Nephron progenitor cell (in vitro differentiated cells): ENCODE results near the gene CENPT.

ENCODE experiments used
- DNase-seq: peaks from one replicate; pipeline ENCODE4 v3.0.0; 2021
- H3K27ac Mint-ChIP-seq: 2 replicates; pipeline ENCODE4 v1.8.0; 2021; ENCODE audit warnings: mild to moderate bottlenecking, moderate library complexity, mixed read lengths
- H3K27me3 Mint-ChIP-seq: 2 replicates; pipeline ENCODE4 v1.8.0; 2021; ENCODE audit warnings: mild to moderate bottlenecking, low read depth, mixed read lengths; ENCODE audit not compliant: poor library complexity
- H3K36me3 Mint-ChIP-seq: 2 replicates; pipeline ENCODE4 v1.8.0; 2021; ENCODE audit warnings: low read depth, mixed read lengths
- H3K4me1 Mint-ChIP-seq: 2 replicates; pipeline ENCODE4 v1.8.0; 2021; ENCODE audit warnings: mixed read lengths
- H3K4me3 Mint-ChIP-seq: 2 replicates; pipeline ENCODE4 v1.8.0; 2021; ENCODE audit warnings: mild to moderate bottlenecking, moderate library complexity, mixed read lengths
- H3K9me3 Mint-ChIP-seq: 2 replicates; pipeline ENCODE4 v1.8.0; 2021; ENCODE audit warnings: mild to moderate bottlenecking, moderate library complexity, mixed read lengths
- CTCF ChIP-seq: fragments of 200-600 bp; sonication (generic); IDR thresholded peaks from 2 replicates; pipeline ENCODE4 v1.5.0; 2021; ENCODE audit warnings: antibody characterized with exemption

Gene CENPT

DNA sequence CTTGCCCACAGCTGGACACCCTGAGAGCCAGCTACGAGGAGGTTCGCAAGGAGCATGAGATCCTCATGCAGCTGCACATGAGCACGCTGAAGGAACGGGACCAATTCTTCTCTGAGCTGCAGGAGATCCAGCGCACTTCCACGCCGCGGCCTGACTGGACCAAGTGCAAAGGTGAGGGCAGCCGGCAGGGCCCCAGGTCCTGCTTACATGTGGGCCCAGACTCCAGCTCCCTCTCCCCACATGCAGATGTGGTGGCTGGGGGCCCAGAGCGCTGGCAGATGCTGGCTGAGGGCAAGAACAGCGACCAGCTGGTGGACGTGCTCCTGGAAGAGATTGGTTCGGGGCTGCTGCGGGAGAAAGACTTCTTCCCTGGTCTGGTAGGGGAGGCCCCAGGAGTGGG, 21.6 kb downstream of the CENPT start:
- H3K4me1 Mint-ChIP-seq, result no peaks in the 10 kb centered on the region
- no peak overlapping the region for H3K4me3 Mint-ChIP-seq
- TF ChIP-seq CTCF, result no peak
- no peak overlapping the region for H3K27ac Mint-ChIP-seq
- H3K27me3 Mint-ChIP-seq, result peaks cover 3% of the 10 kb centered on the region
- no peak for DNase-seq
- H3K9me3 Mint-ChIP-seq, result no peaks in the 10 kb centered on the region
- H3K36me3 Mint-ChIP-seq, result peaks cover 23% of the 10 kb centered on the region

DNA sequence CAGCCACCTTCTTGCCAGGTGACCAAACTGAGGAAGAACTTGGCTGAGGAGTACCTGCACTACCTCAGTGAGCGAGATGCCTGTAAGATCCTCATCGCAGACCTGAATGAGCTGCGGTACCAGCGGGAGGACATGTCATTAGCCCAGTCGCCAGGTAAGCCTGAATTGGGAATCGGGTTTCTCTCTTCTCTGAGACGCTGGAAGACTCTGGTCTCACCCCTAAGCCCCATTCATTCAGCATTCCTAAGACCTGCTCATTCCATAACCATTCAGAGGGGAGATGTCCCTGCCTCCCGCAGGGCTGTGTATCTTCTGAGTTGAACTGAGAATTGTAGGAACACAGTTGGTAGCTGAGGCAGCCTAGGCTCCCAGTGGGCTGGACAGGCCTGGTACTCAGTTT, 22.4 kb downstream of the CENPT start:
- Mint-ChIP-seq H3K27ac (peak overlapping the region; percentile 77), H3K27me3 (peaks cover 3% of the 10 kb centered on the region), H3K9me3 (no peaks in the 10 kb centered on the region), H3K36me3 (peaks cover 17% of the 10 kb centered on the region), H3K4me3 (no peak overlapping the region), H3K4me1 (no peaks in the 10 kb centered on the region)
- DNase-seq, result no peak
- no peak for TF ChIP-seq CTCF

GRCh38 chr16:67822511-67822910, 25.0 kb downstream of the CENPT start:
- Mint-ChIP-seq H3K27me3 (peaks cover 3% of the 10 kb centered on the region), H3K27ac (no peak overlapping the region), H3K4me1 (no peaks in the 10 kb centered on the region), H3K9me3 (no peaks in the 10 kb centered on the region), H3K36me3 (peaks cover 11% of the 10 kb centered on the region), H3K4me3 (no peak overlapping the region)
- TF ChIP-seq CTCF, result no peak
- DNase-seq, result no peak

GRCh38 chr16:67820608-67821259, 26.8 kb downstream of the CENPT start:
- Mint-ChIP-seq H3K4me3 (no peak overlapping the region), H3K36me3 (peaks cover 4% of the 10 kb centered on the region), H3K27me3 (peaks cover 3% of the 10 kb centered on the region), H3K4me1 (no peaks in the 10 kb centered on the region), H3K9me3 (no peaks in the 10 kb centered on the region), H3K27ac (no peak overlapping the region)
- TF ChIP-seq CTCF, result no peak
- no peak for DNase-seq

DNA sequence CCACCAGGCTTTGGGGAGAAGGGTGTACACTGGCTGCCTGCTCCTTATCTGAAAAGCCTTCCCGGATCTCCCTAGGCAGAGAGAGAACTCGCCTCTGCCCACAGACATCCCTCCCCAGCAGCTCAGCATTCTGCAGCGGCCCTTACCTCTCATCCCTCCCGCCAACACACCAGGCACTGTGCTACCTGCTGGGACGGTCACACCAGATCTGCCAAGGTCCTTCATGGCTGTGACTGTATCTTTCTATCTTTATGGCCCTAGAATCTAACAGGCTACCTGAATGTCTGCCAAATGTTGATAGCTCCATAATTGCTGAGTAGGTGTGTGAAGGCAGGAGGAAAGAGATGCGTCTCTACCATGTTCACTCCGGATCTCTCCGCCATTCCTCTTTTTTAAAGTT, 32.9 kb downstream of the CENPT start:
- DNase-seq, result no peak
- Mint-ChIP-seq H3K27me3 (peaks cover 3% of the 10 kb centered on the region), H3K4me3 (no peak overlapping the region), H3K4me1 (no peaks in the 10 kb centered on the region), H3K27ac (no peak overlapping the region), H3K9me3 (no peaks in the 10 kb centered on the region), H3K36me3 (no peaks in the 10 kb centered on the region)
- no peak for TF ChIP-seq CTCF

GRCh38 chr16:67811899-67812298, 35.6 kb downstream of the CENPT start:
- H3K4me3 Mint-ChIP-seq, result no peak overlapping the region
- no peaks in the 10 kb centered on the region for H3K9me3 Mint-ChIP-seq
- no peak for DNase-seq
- H3K27ac Mint-ChIP-seq, result no peak overlapping the region
- no peaks in the 10 kb centered on the region for H3K4me1 Mint-ChIP-seq
- H3K36me3 Mint-ChIP-seq, result no peaks in the 10 kb centered on the region
- peaks cover 6% of the 10 kb centered on the region for H3K27me3 Mint-ChIP-seq
- no peak for TF ChIP-seq CTCF
